DND-41 (cell line): Measurements from ENCODE around the gene SELENOK.

Experiments used
- ATAC-seq: fragments of 200-7000 bp; cut with Tn5 transposase; 3 replicates; pipeline ENCODE4 v1.9.1; 2021; ENCODE audit warnings: low read depth; ENCODE audit not compliant: insufficient read depth
- DNase-seq: peaks from one replicate; pipeline ENCODE4 v3.0.0-alpha.2; 2020
- H2AFZ ChIP-seq: 2 replicates; pipeline ENCODE4 v1.6.0; 2012; ENCODE audit warnings: low read depth, low read length
- H3K27ac ChIP-seq: 2 replicates; pipeline ENCODE4 v1.5.1; 2012; ENCODE audit warnings: low read length, inconsistent platforms
- H3K27me3 ChIP-seq: fragments of 200-600 bp; sonication (generic); 2 replicates; pipeline ENCODE4 v1.6.0; 2012; ENCODE audit warnings: low read length, mild to moderate bottlenecking, inconsistent platforms; ENCODE audit not compliant: insufficient read depth, poor library complexity
- H3K36me3 ChIP-seq: 2 replicates; pipeline ENCODE4 v1.5.1; 2012; ENCODE audit warnings: low read length, inconsistent platforms; ENCODE audit not compliant: insufficient read depth
- H3K4me1 ChIP-seq: 2 replicates; pipeline ENCODE4 v1.5.1; 2012; ENCODE audit warnings: mild to moderate bottlenecking, low read length; ENCODE audit not compliant: insufficient read depth
- H3K4me2 ChIP-seq: 2 replicates; pipeline ENCODE4 v1.6.0; 2012; ENCODE audit warnings: mild to moderate bottlenecking, moderate library complexity, low read length, inconsistent platforms; ENCODE audit not compliant: insufficient read depth
- H3K4me3 ChIP-seq, 2 experiments: fragments of 200-600 bp in 1 of 2; shearing (Covaris generic) in 1 of 2; 2 replicates each; pipeline ENCODE4 v1.5.1; 2012 to 2016; ENCODE audit warnings: inconsistent platforms in 2 of 2, low read length in 2 of 2, mild to moderate bottlenecking in 2 of 2, low read depth in 1 of 2, moderate library complexity in 1 of 2
- H3K79me2 ChIP-seq: 2 replicates; pipeline ENCODE4 v1.6.0; 2012; ENCODE audit warnings: low read length, inconsistent platforms; ENCODE audit not compliant: insufficient read depth
- H3K9ac ChIP-seq: 2 replicates; pipeline ENCODE4 v1.6.0; 2012; ENCODE audit warnings: low read depth, mild to moderate bottlenecking, inconsistent platforms, low read length, moderate library complexity
- H3K9me3 ChIP-seq: 2 replicates; pipeline ENCODE4 v1.5.1; 2012; ENCODE audit warnings: low read length, moderate library complexity, mild to moderate bottlenecking, inconsistent platforms; ENCODE audit not compliant: insufficient read depth, severe bottlenecking
- H4K20me1 ChIP-seq: 2 replicates; pipeline ENCODE4 v1.6.0; 2012; ENCODE audit warnings: low read length; ENCODE audit not compliant: insufficient read depth
- CTCF ChIP-seq: IDR thresholded peaks from 2 replicates; pipeline ENCODE4 v1.5.1; 2012; ENCODE audit warnings: borderline replicate concordance, low read length, moderate library complexity, mild to moderate bottlenecking; ENCODE audit not compliant: poor library complexity, severe bottlenecking; ENCODE audit errors: extremely low read depth
- EZH2 ChIP-seq: IDR thresholded peaks from 3 replicates; pipeline ENCODE4 v1.6.1; 2012; ENCODE audit warnings: borderline replicate concordance, low read depth, mild to moderate bottlenecking, moderate library complexity, low read length, inconsistent platforms; ENCODE audit not compliant: severe bottlenecking

The SELENOK gene

GRCh38 chr3:53860196-53860595 is 31.5 kb downstream of the SELENOK start:
- Histone ChIP-seq H3K4me3 (no peak overlapping the region), H3K9ac (no peak overlapping the region), H3K36me3 (peaks cover 9% of the 10 kb centered on the region), H4K20me1 (0 out of 2 replicates have a peak, but pooled peaks cover 3% of the 10 kb centered on the region), H3K4me1 (no peaks in the 10 kb centered on the region), H3K79me2 (no peaks in the 10 kb centered on the region), H3K27me3 (no peaks in the 10 kb centered on the region), H3K9me3 (no peaks in the 10 kb centered on the region), H2AFZ (no peak overlapping the region), H3K4me2 (no peak overlapping the region), H3K27ac (no peak overlapping the region)
- no peak for TF ChIP-seq EZH2
- DNase-seq (no peak), ATAC-seq (no peak)

GRCh38 chr3:53859178-53859577 is 32.5 kb downstream of the SELENOK start:
- H3K4me2 ChIP-seq = no peak overlapping the region
- H3K79me2 ChIP-seq = no peaks in the 10 kb centered on the region
- H3K9me3 ChIP-seq = no peaks in the 10 kb centered on the region
- H4K20me1 ChIP-seq = no peaks in the 10 kb centered on the region
- ATAC-seq = no peak
- TF ChIP-seq EZH2 = no peak
- TF ChIP-seq CTCF = no peak
- no peaks in the 10 kb centered on the region for H3K36me3 ChIP-seq
- no peak for DNase-seq
- H3K27me3 ChIP-seq = no peaks in the 10 kb centered on the region
- H2AFZ ChIP-seq = no peak overlapping the region
- H3K4me3 ChIP-seq = no peak overlapping the region
- H3K27ac ChIP-seq = no peak overlapping the region
- no peak overlapping the region for H3K9ac ChIP-seq
- H3K4me1 ChIP-seq = no peaks in the 10 kb centered on the region

GRCh38 chr3:53858096-53858741 is 33.4 kb downstream of the SELENOK start:
- Histone ChIP-seq H2AFZ (no peak overlapping the region), H3K4me3 (no peak overlapping the region), H3K27me3 (no peaks in the 10 kb centered on the region), H3K4me1 (no peaks in the 10 kb centered on the region), H3K27ac (no peak overlapping the region), H3K9me3 (no peaks in the 10 kb centered on the region), H4K20me1 (no peaks in the 10 kb centered on the region), H3K36me3 (no peaks in the 10 kb centered on the region), H3K9ac (no peak overlapping the region), H3K4me2 (no peak overlapping the region), H3K79me2 (no peaks in the 10 kb centered on the region)
- TF ChIP-seq CTCF = no peak
- TF ChIP-seq EZH2 = no peak
- ATAC-seq = no peak
- DNase-seq = no peak

- Histone ChIP-seq H3K4me3 (no peak overlapping the region), H3K27me3 (no peaks in the 10 kb centered on the region), H3K9ac (no peak overlapping the region), H3K4me2 (no peak overlapping the region), H3K27ac (no peak overlapping the region), H3K36me3 (no peaks in the 10 kb centered on the region), H2AFZ (no peak overlapping the region), H3K79me2 (no peaks in the 10 kb centered on the region), H3K4me1 (no peaks in the 10 kb centered on the region), H4K20me1 (no peaks in the 10 kb centered on the region), H3K9me3 (no peaks in the 10 kb centered on the region)
- DNase-seq = no peak
- TF ChIP-seq EZH2 = no peak
- TF ChIP-seq CTCF = no peak
- ATAC-seq = no peak
These were observed 34.7 kb downstream of the SELENOK start for GRCh38 chr3:53856964-53857363.
